ENCODE measurements around the gene FUT3. TPM values are rescaled to one million over a fixed set of nuclear protein-coding genes. Genes with fewer than 3 reads are reported as not detected.

Gene FUT3
- total and polyA plus RNA-seq, 2 experiments from 2014 or later = 0.45 TPM; not detected in 1

DNA sequence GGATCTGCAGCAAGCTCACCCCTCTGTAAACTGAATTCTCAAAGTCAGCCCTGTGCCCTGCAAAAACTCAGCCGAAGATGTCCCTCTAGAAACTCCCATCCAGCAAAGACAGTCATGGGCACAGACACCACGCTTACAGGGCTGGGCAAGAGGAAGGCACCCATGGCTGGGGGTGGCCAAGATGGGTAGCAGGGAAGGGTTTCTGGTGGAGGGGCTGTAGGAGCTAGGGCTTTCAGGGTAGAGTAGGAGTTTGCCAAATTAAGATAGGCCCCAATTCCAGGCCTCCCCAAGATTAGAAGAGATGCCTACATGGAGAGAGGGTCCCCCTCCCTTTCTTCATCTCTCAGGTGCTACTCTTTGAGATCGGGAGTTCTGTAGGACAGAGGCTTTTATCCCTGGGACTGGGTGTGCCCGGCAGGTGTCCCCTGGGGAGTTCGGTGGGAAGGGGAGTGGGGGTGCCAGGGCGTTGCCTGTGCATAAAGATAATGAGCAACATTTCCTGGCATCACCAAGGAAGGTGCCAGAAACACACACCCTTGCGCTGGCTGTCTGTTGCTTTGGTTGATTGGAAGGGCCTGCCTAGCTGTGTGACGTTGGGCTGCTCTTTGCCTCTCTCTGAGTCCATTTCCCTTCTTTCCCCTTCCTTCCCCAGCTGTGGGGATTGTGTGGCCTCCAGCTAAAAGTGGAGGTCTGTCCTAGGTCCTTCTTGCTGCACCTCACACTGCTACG, 37.0 kb downstream of the FUT3 start:
- H3K79me2 ChIP-seq = no peaks in the 10 kb centered on the region
- no peaks in the 10 kb centered on the region for H3K36me3 ChIP-seq (replicated peaks; ENCODE audit: insufficient read depth, low read depth)
- no peaks in the 10 kb centered on the region for H3K9me3 ChIP-seq (ENCODE audit: low read depth)
- whole genome bisulfite sequencing (ENCODE audit: low lambda C conversion rate, missing lambda C conversion rate) = 81% methylated on average over 9 of the region's 9 CpGs
- no peak for DNase-seq (ENCODE audit: low spot score)
- H3K9me2 ChIP-seq (replicated peaks; ENCODE audit: insufficient read depth) = no peaks in the 10 kb centered on the region
- H3K27ac ChIP-seq = no peak overlapping the region
- H2AFZ ChIP-seq = no peak overlapping the region
- H3K4me2 ChIP-seq = no peak overlapping the region
- TF ChIP-seq, protein P1, sequence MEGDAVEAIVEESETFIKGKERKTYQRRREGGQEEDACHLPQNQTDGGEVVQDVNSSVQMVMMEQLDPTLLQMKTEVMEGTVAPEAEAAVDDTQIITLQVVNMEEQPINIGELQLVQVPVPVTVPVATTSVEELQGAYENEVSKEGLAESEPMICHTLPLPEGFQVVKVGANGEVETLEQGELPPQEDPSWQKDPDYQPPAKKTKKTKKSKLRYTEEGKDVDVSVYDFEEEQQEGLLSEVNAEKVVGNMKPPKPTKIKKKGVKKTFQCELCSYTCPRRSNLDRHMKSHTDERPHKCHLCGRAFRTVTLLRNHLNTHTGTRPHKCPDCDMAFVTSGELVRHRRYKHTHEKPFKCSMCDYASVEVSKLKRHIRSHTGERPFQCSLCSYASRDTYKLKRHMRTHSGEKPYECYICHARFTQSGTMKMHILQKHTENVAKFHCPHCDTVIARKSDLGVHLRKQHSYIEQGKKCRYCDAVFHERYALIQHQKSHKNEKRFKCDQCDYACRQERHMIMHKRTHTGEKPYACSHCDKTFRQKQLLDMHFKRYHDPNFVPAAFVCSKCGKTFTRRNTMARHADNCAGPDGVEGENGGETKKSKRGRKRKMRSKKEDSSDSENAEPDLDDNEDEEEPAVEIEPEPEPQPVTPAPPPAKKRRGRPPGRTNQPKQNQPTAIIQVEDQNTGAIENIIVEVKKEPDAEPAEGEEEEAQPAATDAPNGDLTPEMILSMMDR (IDR thresholded peaks at IDR 0.05; ENCODE audit: poor library complexity) = no peak
- no peak for TF ChIP-seq EZH2phosphoT487 (IDR thresholded peaks at IDR 0.05; ENCODE audit: low read depth, severe bottlenecking, unreplicated experiment)
- no peak for TF ChIP-seq EZH2 (IDR thresholded peaks at IDR 0.05; ENCODE audit: borderline replicate concordance)
- no peaks in the 10 kb centered on the region for H3K27me3 ChIP-seq
- no peaks in the 10 kb centered on the region for H3K4me1 ChIP-seq (ENCODE audit: insufficient read depth)
- H3K4me3 ChIP-seq = no peak overlapping the region
- no peaks in the 10 kb centered on the region for H4K20me1 ChIP-seq (ENCODE audit: insufficient read depth, poor library complexity, severe bottlenecking)

DNA sequence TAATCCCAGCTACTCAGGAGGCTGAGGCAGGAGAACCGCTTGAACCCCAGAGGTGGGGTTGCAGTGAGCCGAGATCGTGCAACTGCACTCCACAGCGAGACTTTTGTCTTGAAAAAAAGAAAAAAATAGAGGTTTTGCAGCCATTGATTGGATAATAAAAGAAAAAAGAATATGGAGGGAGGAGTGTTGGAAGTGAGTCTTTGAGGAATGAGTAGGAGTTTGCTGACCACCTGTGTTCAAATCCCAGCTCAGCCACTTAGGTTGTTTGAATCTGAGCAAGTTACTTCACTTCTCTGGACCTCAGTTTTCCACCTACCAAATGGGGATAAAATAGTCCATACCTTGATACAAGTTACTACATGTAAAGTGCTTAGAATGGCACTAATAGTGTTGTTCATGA, 40.1 kb downstream of the FUT3 start:
- Histone ChIP-seq H3K9me2 (replicated peaks; ENCODE audit: insufficient read depth) (no peaks in the 10 kb centered on the region), H3K27ac (no peak overlapping the region), H3K79me2 (no peaks in the 10 kb centered on the region), H3K36me3 (replicated peaks; ENCODE audit: insufficient read depth, low read depth) (no peaks in the 10 kb centered on the region), H3K27me3 (no peaks in the 10 kb centered on the region), H3K4me2 (no peak overlapping the region), H3K9me3 (ENCODE audit: low read depth) (no peaks in the 10 kb centered on the region), H3K4me3 (no peak overlapping the region), H3K4me1 (ENCODE audit: insufficient read depth) (no peaks in the 10 kb centered on the region), H4K20me1 (ENCODE audit: insufficient read depth, poor library complexity, severe bottlenecking) (no peaks in the 10 kb centered on the region), H2AFZ (no peak overlapping the region)
- DNase-seq (ENCODE audit: low spot score) = no peak
- WGBS (ENCODE audit: low lambda C conversion rate, missing lambda C conversion rate) = 97% methylated on average over 4 of the region's 4 CpGs
- TF ChIP-seq EZH2 (IDR thresholded peaks at IDR 0.05; ENCODE audit: borderline replicate concordance) (no peak), EZH2phosphoT487 (IDR thresholded peaks at IDR 0.05; ENCODE audit: low read depth, severe bottlenecking, unreplicated experiment) (no peak)
- TF ChIP-seq, protein P1 (IDR thresholded peaks at IDR 0.05; ENCODE audit: poor library complexity) = no peak

DNA sequence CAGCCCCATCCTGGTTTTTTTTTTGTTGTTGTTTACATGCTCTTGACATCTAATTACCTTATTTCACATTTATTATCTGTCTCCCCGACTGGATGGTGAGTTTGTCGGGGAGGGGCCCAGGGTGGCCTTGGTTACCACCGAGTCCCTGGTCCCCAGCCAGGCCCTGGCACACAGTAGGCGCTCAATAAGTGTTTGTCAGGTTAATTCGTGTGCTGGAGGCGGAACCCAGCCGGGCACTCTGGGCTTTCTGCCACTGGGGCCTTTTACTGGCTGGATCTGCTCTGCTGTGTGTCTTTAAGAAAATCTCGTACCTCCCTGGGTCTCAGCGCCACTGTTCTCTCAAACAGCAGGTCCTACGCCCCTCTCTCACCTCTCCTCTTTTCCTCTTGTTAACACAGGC, 41.8 kb downstream of the FUT3 start:
- Histone ChIP-seq H3K4me3 (no peak overlapping the region), H3K9me3 (ENCODE audit: low read depth) (no peaks in the 10 kb centered on the region), H3K27me3 (no peaks in the 10 kb centered on the region), H3K36me3 (replicated peaks; ENCODE audit: insufficient read depth, low read depth) (no peaks in the 10 kb centered on the region), H4K20me1 (ENCODE audit: insufficient read depth, poor library complexity, severe bottlenecking) (no peaks in the 10 kb centered on the region), H3K79me2 (no peaks in the 10 kb centered on the region), H3K4me2 (no peak overlapping the region), H3K27ac (no peak overlapping the region), H2AFZ (no peak overlapping the region), H3K9me2 (replicated peaks; ENCODE audit: insufficient read depth) (no peaks in the 10 kb centered on the region), H3K4me1 (ENCODE audit: insufficient read depth) (peaks cover 3% of the 10 kb centered on the region)
- TF ChIP-seq EZH2 (IDR thresholded peaks at IDR 0.05; ENCODE audit: borderline replicate concordance) (no peak), EZH2phosphoT487 (IDR thresholded peaks at IDR 0.05; ENCODE audit: low read depth, severe bottlenecking, unreplicated experiment) (no peak)
- TF ChIP-seq, protein P1 (IDR thresholded peaks at IDR 0.05; ENCODE audit: poor library complexity) = no peak
- no peak for DNase-seq (ENCODE audit: low spot score)
- 88% methylated on average over 10 of the region's 10 CpGs for WGBS (ENCODE audit: low lambda C conversion rate, missing lambda C conversion rate)
